SIG-M5 (cell line): ENCODE results near the gene SNRK.

Experiments used
- DNase-seq: peaks from one replicate; lab custom pipeline; 2025; lab: John Stamatoyannopoulos, UW

SNRK gene, protein sequence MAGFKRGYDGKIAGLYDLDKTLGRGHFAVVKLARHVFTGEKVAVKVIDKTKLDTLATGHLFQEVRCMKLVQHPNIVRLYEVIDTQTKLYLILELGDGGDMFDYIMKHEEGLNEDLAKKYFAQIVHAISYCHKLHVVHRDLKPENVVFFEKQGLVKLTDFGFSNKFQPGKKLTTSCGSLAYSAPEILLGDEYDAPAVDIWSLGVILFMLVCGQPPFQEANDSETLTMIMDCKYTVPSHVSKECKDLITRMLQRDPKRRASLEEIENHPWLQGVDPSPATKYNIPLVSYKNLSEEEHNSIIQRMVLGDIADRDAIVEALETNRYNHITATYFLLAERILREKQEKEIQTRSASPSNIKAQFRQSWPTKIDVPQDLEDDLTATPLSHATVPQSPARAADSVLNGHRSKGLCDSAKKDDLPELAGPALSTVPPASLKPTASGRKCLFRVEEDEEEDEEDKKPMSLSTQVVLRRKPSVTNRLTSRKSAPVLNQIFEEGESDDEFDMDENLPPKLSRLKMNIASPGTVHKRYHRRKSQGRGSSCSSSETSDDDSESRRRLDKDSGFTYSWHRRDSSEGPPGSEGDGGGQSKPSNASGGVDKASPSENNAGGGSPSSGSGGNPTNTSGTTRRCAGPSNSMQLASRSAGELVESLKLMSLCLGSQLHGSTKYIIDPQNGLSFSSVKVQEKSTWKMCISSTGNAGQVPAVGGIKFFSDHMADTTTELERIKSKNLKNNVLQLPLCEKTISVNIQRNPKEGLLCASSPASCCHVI

GRCh38 chr3:43286115-43286840 is at the start of gene SNRK:
Gene SNRK, plus strand, starts transcription at chr3:43286540. Its CDS starts 16,664 bp downstream, at chr3:43303204.
- DNase-seq: no peak

DNA sequence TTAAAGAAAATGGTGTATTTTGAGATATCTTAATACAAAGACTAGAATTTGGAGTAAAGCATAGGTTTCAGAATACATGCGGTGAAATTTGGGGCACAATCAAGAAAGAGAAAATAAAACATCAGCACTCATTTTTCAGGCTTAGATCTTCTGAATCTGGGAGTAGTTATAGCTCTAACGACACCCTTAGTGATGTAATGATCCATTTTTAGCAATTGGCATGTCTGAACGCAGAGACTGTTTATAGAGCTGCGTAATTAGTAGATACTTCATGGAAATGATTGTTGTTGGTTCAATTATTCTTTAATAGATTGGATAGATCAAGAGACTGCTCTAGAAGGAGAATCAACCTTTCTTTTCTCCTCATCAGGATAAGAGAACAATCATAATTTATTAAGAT is 47.5 kb upstream of the SNRK start:
- DNase-seq: no peak

GRCh38 chr3:43239755-43240154 is 46.6 kb upstream of the SNRK start:
- DNase-seq: no peak

DNA sequence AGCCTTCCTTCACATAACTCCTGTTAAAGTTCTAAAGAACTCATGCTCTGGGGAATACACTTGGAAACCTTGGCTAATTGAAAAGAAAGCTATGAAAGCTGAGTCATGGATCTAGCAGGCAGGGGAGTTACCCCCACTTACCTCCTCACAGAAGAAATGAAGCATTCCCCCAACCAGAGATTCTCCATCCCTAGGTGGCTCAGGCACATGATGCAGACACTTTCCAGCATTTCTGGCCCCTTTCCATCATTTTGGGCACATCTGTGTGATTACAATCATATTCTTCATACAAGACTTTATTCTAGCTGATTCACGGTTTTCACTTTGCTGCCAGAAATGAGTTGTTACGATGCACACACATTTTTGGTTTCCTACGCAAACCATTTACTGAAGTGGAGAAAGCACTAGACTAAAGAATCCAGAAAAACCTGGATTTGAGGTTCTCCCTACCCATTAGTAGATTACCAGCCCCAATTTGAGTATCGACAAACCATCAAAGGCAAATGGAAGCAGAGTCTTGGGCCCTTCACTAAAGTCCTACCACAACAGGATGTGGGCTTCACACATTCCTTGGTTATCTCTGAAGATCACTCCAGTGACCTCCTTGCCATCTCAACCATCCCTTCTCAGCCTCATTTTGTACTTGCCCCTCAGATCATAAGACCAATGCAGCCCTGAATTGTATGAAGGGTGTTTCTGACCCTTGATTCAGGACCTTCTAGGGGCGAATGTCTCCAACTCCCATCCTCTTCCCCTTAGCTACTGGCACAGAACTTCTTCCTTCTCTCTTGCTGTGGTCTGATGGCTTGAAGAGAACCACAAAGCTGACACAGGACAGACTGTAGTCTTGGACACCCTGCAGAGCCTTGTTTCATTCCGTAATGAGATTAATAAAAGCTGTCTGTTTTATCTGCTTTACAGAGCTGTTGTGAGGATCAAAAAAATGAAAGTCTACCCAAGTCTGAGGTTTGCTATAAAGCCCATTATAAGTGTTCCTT is 42.5 kb upstream of the SNRK start:
- no peak for DNase-seq

DNA sequence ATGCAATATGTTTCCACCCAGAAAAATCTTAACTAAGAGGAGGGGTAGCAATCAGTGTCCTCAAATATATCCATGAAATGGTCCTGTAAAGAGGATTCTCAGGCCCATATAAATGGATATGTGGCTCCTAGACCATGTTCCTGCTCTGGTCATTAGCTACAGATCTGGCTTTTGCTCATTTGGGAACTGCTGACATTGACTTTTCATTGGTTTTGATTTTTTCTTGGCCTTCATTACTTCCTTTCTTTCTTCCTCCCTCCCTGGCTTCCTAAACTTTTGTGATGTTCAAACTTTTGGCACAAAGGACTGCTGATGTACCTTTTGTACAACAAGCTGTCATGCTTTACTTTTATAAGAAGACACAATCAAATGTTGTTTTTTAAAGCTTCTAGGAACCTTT is 41.6 kb upstream of the SNRK start:
- no peak for DNase-seq

DNA sequence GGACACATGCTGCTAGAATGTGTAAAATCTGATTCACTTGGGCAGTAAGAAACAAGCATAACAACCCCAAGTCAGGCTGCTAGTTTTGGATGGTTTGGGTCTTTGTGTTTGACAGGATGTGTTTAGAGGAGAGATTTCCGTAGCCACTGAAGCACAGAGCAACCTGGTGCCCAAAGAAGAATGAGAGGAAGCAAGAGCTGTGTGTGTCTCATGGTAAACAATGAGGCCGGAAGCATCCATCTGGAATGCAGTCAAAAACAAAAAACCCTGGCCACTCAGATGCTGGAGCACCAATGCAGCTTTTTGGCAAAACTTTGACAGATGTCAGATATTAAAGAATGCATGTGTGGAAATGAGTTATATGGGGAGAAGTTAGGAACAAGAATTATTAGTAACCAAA is 39.4 kb upstream of the SNRK start:
- DNase-seq: no peak

- no peak for DNase-seq
Observed at GRCh38 chr3:43247561-43248184, 38.7 kb upstream of the SNRK start.

GRCh38 chr3:43248185-43248583 is 38.2 kb upstream of the SNRK start:
- DNase-seq: no peak

- no peak for DNase-seq
Observed at GRCh38 chr3:43248973-43249372, 37.4 kb upstream of the SNRK start.

- DNase-seq: no peak
Observed at GRCh38 chr3:43249405-43249804, 36.9 kb upstream of the SNRK start.

DNA sequence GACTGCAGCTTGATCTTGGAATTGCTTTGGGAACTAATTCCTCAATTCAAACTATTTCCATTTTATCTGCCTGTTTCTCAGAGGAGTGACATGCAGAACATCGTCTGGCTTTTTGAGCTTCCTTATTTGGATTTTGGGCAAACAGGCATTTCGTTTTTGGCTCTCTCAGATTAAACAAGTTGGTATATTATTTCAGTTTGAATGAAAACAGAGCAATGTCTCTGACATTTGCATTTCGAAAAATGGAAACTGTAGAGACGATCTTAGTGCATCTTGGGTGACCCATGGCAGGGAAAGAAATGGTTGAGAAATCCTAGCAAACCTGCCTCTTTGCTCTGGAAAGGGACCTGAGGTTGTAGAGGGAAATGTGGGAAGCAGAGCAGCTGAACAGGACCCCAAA is 33.0 kb upstream of the SNRK start:
- DNase-seq: no peak

DNA sequence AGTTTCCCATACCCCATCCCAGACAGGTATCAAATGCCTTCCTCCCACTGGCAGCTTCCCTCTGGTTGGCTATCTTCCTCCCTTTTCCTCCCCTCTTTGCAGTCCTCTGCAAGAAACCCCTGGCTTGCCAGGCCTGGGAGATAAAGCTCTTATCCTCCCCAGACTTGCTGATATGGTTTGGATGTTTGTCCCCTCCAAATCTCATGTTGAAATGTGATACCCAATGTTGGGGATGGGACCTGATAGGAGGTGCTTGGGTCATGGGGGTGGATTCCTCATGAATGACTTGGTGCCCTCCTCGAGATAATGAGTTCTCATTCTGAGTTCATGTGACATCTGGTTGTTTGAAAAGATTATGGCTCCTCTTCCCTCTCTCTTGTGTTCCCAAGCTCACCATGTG is 32.2 kb upstream of the SNRK start:
- DNase-seq: no peak

DNA sequence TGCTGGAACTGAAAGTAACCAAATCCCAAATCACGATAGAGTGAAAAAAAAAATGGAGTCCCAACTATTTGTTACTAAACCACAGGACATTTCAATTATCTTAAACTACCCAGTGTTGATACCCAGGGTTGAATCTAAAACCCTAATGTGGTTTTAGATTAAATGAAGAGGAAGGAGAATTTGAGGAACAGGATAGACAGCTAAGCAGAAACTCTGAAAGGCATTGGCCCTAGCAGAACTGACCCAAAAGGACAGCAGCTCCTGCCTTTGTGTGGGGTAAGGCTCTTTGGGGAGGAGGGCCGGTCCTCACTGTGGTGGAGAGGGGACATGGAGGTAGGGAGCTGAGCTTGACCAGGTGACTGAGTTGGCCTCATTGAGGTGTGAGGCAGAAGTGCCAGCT is 30.7 kb upstream of the SNRK start:
- no peak for DNase-seq

DNA sequence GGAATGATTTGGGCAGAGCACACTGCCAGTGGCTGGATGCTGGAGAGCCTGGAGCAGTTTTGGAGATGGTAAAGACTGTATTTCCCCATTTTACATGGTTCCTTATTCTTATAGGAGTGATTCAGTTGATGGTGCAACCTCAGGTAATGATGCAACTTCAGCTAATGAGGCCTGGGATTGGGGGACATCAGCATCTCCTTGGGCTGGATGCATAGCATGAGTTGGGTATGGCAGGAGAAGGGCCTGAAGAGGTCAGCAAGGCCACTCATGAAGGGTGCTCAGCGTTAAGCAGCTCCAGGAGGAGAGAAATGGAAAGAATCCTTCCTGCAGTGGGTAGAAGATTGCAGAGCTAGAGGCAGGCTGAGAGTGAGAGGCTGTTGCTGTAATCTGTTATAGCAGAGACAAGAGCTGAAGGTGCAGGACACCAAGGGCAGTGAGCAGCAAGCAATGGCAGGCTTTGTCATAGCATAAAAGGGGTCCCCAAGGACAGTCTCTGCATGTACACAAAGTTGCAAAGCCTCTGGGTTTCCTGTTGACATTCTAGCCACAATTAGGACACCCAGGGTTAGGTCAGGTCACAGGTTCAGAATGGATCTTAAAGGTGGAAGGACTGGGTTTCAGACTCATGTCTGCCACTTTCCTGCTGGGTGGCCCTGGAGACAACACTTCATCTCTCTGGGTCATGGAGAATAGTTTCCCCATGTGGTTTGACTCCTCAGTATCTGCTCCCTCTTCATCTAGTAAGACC is 29.5 kb upstream of the SNRK start:
- DNase-seq: peak; percentile 62

GRCh38 chr3:43257850-43258249 is 28.5 kb upstream of the SNRK start:
- no peak for DNase-seq

GRCh38 chr3:43259626-43260025 is 26.7 kb upstream of the SNRK start:
- DNase-seq: no peak

DNA sequence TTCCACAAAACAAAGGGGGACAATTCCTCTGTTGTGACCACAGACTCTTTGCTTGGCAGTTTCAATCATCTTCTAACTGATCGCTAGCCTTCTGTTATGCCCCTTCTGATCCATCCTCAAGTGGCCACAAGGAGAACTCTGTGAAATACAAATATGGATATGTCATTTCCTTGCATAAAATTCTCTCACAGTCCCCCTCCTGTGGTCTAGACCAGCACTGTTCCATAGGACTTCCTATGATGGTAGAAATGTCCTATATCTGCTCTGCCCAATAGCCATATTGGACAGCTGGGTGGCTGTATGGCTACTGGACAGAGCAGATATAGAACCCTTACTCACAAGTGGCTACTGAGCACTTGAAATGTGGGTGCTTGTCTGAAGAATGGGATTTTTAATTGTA is 25.9 kb upstream of the SNRK start:
- DNase-seq: no peak

DNA sequence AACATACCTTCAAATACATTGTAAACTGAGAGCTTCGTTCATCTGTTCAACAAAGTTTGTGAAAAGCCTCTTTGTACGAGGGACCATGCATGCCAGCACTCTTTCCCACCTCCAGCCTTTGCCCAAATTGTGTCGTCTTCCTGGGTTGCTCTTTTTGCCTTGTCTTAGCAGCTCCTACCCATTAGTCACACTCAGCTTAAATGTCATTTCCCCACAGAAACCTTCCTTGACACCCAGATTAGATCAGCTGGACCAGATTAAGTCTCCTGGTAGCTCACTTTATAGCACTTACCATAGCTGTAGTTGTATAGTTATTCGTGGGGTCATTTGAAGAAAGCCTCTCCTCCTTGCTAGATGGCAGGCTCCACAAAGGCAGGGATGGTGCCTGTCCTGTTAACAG is 24.1 kb upstream of the SNRK start:
- no peak for DNase-seq

GRCh38 chr3:43266451-43266850 is 19.9 kb upstream of the SNRK start:
- no peak for DNase-seq

DNA sequence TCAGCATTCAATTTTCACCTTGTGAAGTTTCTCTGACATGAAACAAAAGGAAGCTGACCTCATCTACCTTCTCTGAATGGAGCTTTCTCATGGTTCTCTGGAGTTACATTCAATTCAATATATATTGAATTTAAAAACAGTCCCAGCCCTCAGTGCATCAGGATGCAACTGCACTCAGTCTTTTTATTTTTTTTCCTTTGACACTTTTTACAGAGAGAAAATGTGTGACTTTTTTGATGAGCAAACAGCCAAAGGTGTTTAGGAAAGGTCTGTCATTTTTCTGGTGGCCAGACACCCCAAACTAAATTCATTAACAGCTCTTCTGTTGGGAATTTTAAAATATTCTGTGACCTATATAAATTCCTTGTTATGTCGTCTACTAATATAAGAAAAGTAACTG is 19.3 kb upstream of the SNRK start:
- no peak for DNase-seq
